ENCODE results near the gene MRC1.

DNA sequence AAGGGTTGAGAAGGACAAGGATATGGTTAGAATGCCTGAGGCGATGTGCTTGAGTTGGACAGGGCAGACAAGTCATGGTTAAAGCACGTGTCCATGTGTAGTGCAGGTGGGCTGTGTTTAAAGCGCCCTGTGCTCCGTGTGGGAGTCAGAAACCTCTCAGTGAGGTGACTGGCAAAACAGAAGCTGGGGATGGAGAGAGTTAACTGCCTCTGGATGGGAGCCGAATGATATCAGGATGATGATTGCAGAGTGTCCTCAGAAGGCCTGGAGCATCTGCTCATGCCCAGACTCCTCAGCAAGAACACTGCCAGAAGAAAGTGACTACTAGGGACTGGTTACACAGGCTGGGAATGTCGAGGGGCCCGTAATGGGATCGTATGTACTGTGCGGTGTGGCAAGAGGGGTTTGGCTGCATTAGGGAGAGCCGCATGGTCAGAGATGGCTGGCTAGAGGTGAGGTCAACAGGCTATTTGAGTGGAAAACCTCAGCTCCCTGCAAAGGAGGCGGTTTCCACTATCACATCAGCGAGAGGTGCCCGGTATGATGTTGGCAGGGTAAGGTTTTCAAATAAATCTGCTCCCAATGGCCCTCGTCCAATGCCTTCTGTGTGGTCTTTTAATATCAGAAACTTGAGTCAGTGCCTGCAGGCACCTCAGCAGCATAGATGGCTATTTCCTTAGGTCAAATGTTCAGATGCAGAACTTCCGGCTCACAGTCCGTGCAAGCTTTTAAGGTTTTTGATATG is 26.1 kb upstream of the MRC1 start:
- TF ChIP-seq, protein P1, sequence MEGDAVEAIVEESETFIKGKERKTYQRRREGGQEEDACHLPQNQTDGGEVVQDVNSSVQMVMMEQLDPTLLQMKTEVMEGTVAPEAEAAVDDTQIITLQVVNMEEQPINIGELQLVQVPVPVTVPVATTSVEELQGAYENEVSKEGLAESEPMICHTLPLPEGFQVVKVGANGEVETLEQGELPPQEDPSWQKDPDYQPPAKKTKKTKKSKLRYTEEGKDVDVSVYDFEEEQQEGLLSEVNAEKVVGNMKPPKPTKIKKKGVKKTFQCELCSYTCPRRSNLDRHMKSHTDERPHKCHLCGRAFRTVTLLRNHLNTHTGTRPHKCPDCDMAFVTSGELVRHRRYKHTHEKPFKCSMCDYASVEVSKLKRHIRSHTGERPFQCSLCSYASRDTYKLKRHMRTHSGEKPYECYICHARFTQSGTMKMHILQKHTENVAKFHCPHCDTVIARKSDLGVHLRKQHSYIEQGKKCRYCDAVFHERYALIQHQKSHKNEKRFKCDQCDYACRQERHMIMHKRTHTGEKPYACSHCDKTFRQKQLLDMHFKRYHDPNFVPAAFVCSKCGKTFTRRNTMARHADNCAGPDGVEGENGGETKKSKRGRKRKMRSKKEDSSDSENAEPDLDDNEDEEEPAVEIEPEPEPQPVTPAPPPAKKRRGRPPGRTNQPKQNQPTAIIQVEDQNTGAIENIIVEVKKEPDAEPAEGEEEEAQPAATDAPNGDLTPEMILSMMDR (IDR thresholded peaks at IDR 0.05) = no peak
- no peak for TF ChIP-seq POLR2A (IDR thresholded peaks at IDR 0.05)

All from lower leg skin (tissue), 3 donors.